H1 (cell line): ENCODE measurements around the gene KCNH8. TPM values are rescaled to one million over a fixed set of nuclear protein-coding genes. Genes with fewer than 3 reads are reported as not detected.

Source experiments
- ASH2L ChIP-seq: fragments of 200-600, 300-600 bp; sonication (generic); IDR thresholded peaks from one replicate; pipeline ENCODE4 v1.7.1; 2017; ENCODE audit warnings: low read length
- BRCA1 ChIP-seq: IDR thresholded peaks from 2 replicates; pipeline ENCODE4 v1.6.1; 2012; ENCODE audit warnings: low read depth, low read length, improper control_type of control experiment
- CBX5 ChIP-seq: fragments of 300-800, 300-1000 bp; sonication (generic); IDR thresholded peaks from 2 replicates; pipeline ENCODE4 v1.7.1; 2016; ENCODE audit warnings: antibody characterized with exemption, low read length, low read depth
- CREB1 ChIP-seq: IDR thresholded peaks from 2 replicates; pipeline ENCODE4 v1.6.1; 2012; ENCODE audit warnings: inconsistent platforms
- CTBP2 ChIP-seq: IDR thresholded peaks from 2 replicates; pipeline ENCODE4 v1.7.0; 2011; ENCODE audit warnings: borderline replicate concordance, mild to moderate bottlenecking, moderate library complexity, mixed read lengths, low read length; ENCODE audit not compliant: insufficient read depth, insufficient read length
- KDM1A ChIP-seq: fragments of 200-600, 300-600 bp; sonication (generic); IDR thresholded peaks from 2 replicates; pipeline ENCODE4 v1.7.1; 2016; ENCODE audit warnings: mild to moderate bottlenecking, low read length, borderline replicate concordance
- PHF8 ChIP-seq: fragments of 200-600 bp; sonication (generic); conservative IDR thresholded peaks from 2 replicates; pipeline ENCODE4 v1.7.1; 2012; ENCODE audit warnings: low read depth, mild to moderate bottlenecking, inconsistent platforms, low read length, moderate library complexity
- RFX5 ChIP-seq: IDR thresholded peaks from 2 replicates; pipeline ENCODE4 v1.6.1; 2011; ENCODE audit warnings: low read depth, low read length, improper control_type of control experiment, borderline replicate concordance
- RNF2 ChIP-seq: fragments of 200-900, 300-1000 bp; sonication (generic); IDR thresholded peaks from 2 replicates; pipeline ENCODE4 v1.7.1; 2016; ENCODE audit warnings: borderline replicate concordance, low read depth, mild to moderate bottlenecking, antibody characterized with exemption, low read length; ENCODE audit not compliant: poor library complexity, severe bottlenecking; ENCODE audit errors: missing control alignments
- SIN3A ChIP-seq, 2 experiments: IDR thresholded peaks in 1 of 2; conservative IDR thresholded peaks in 1 of 2; 2 replicates each; pipeline ENCODE4 v1.6.1; 2011 to 2012; ENCODE audit warnings: low read length in 2 of 2, improper control_type of control experiment in 1 of 2, low read depth in 1 of 2, mild to moderate bottlenecking in 1 of 2
- SP2 ChIP-seq: IDR thresholded peaks from 2 replicates; pipeline ENCODE4 v1.6.1; 2012; ENCODE audit warnings: mild to moderate bottlenecking, low read length, inconsistent platforms
- TAF1 ChIP-seq: IDR thresholded peaks from 2 replicates; pipeline ENCODE4 v1.6.1; 2011; ENCODE audit warnings: mild to moderate bottlenecking, low read depth, low read length
- YY1 ChIP-seq: IDR thresholded peaks from 2 replicates; pipeline ENCODE4 v1.6.1; 2011; ENCODE audit warnings: low read depth, mild to moderate bottlenecking, low read length
- polyA plus RNA-seq, 7 experiments: library from polyadenylated mRNA; depleted of rRNA in 3 of 7; stranded (reverse) in 5 of 7; unstranded in 2 of 7; fragments of >200 nt in 5 of 7; fragments of 200-250 nt in 2 of 7; gene quantifications; 1 replicate in 5 of 7; 2 replicates in 1 of 7; 4 replicates in 1 of 7; pipeline versions ENCODE4 v1.2.1 to v1.2.3, GENCODE V29; 2011 to 2013; ENCODE audit warnings: missing spikeins in 2 of 7, mixed read lengths in 2 of 7
- total RNA-seq: library from RNA; stranded (reverse); fragmentation: NEBNext Ultra II Directional; extraction: Animal tissue kit (Norgen Biotek cat#: 25700); gene quantifications from 2 replicates; pipeline ENCODE4 v1.2.1, GENCODE V29; 2021
- TF ChIP-seq, protein P1 (sequence below), 3 experiments: IDR thresholded peaks; 1 replicate in 2 of 3; 2 replicates in 1 of 3; pipeline versions ENCODE4 v1.5.1 to v1.6.1; 2011; ENCODE audit warnings: low read length in 3 of 3, mild to moderate bottlenecking in 3 of 3, inconsistent platforms in 2 of 3, low read depth in 1 of 3, moderate library complexity in 1 of 3; ENCODE audit not compliant: insufficient read depth in 1 of 3; ENCODE audit errors: control extremely low read depth in 1 of 3
- TF ChIP-seq, protein P2 (sequence below): IDR thresholded peaks from 2 replicates; pipeline ENCODE4 v1.6.1; 2011; ENCODE audit warnings: low read length, improper control_type of control experiment
- TF ChIP-seq, protein P3 (sequence below): IDR thresholded peaks from 2 replicates; pipeline ENCODE4 v1.6.1; 2011; ENCODE audit warnings: low read depth, mild to moderate bottlenecking, low read length; ENCODE audit not compliant: insufficient read depth

The KCNH8 gene
- total and polyA plus RNA-seq, 2 of the 8 experiments (the other 6 are each of a cell fraction or from before 2014, with no cell fraction given): 2.2 to 2.4 TPM

DNA sequence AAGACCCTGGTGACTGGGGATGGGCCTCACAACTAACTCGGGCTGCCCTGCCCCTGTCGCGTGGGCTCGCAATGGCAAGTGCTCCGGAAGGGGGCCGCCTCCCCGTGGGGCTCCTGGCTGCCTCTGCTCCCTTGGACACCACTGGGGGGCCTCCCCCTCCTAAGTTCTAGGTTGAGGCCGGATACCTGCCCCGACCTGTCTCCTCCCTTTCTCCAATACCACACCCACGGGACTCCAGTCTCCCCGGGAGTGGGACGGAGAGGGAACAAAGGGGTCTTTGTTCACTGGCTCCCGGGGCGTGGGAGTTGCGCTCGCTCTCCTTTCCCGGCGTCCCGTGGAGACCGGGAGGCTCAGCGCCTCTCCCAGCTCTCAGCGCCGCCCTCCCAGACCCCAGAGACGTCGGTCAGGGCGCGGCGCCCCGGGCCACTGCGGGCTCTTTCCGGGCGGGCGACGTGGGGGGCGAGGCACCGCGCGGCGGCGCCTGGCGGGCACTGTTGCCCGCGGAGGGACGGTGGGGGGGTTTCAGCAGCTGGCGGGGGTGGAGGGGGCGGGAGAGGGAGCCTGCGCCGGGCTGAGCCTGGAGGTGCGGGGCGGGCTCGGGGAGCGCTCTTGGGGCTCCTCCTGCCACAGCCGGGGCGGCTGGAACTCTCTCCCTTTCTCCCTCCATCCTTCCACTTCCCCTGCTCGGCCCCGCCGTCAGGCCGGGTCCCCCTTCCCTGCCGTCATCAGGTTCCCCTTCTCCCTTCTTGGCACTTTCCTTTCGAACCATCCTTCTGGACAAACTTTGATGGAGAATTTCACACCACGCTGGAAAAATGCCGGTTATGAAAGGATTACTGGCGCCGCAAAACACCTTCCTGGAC, at the start of gene KCNH8 (continued):
- TF ChIP-seq, protein P1, sequence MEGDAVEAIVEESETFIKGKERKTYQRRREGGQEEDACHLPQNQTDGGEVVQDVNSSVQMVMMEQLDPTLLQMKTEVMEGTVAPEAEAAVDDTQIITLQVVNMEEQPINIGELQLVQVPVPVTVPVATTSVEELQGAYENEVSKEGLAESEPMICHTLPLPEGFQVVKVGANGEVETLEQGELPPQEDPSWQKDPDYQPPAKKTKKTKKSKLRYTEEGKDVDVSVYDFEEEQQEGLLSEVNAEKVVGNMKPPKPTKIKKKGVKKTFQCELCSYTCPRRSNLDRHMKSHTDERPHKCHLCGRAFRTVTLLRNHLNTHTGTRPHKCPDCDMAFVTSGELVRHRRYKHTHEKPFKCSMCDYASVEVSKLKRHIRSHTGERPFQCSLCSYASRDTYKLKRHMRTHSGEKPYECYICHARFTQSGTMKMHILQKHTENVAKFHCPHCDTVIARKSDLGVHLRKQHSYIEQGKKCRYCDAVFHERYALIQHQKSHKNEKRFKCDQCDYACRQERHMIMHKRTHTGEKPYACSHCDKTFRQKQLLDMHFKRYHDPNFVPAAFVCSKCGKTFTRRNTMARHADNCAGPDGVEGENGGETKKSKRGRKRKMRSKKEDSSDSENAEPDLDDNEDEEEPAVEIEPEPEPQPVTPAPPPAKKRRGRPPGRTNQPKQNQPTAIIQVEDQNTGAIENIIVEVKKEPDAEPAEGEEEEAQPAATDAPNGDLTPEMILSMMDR (IDR thresholded peaks at IDR 0.05; ENCODE audit: control extremely low read depth in 1 of 3, insufficient read depth in 1 of 3, low read depth in 1 of 3, low read length in 3 of 3): no peak; a peak in 1 of 4 replicates
- TF ChIP-seq PHF8 (peak; percentile 51), YY1 (peak; percentile 49; the same call in 1 of the 2 replicates), CREB1 (0 out of 2 replicates have a peak, but pooled peaks have one; percentile 25), TAF1 (0 out of 2 replicates have a peak, but pooled peaks have one; percentile 46), RNF2 (peak; percentile 62), SIN3A (conservative IDR thresholded peaks at IDR 0.05 in 1 of 2, IDR thresholded peaks at IDR 0.05 in 1 of 2; ENCODE audit: low read depth in 1 of 2, low read length in 2 of 2) (peak; percentile 63 to 77; a peak in 2 of 4 replicates), BRCA1 (no peak), RFX5 (no peak), CTBP2 (peak; percentile 53), KDM1A (no peak), SP2 (no peak), CBX5 (no peak), ASH2L (peak; percentile 98)
- TF ChIP-seq, protein P2, sequence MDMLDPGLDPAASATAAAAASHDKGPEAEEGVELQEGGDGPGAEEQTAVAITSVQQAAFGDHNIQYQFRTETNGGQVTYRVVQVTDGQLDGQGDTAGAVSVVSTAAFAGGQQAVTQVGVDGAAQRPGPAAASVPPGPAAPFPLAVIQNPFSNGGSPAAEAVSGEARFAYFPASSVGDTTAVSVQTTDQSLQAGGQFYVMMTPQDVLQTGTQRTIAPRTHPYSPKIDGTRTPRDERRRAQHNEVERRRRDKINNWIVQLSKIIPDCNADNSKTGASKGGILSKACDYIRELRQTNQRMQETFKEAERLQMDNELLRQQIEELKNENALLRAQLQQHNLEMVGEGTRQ: no peak
- TF ChIP-seq, protein P3, sequence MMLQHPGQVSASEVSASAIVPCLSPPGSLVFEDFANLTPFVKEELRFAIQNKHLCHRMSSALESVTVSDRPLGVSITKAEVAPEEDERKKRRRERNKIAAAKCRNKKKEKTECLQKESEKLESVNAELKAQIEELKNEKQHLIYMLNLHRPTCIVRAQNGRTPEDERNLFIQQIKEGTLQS: no peak
